LNCaP clone FGC (cell line): Measurements from ENCODE around the gene HPD.
"Not testable (repeated sequence)": the region's sequence is repeated elsewhere in the genome, so short reads cannot be mapped to it uniquely, and the experiment has no call there.

Experiments
- DNase-seq: peaks from one replicate; pipeline ENCODE4 v3.0.0-alpha.2; 2011; ENCODE audit warnings: low read depth
- H3K4me3 ChIP-seq: 2 replicates; pipeline ENCODE4 v1.5.1; 2011; ENCODE audit warnings: mild to moderate bottlenecking, low read depth, low read length, control low read depth
- TF ChIP-seq, protein P1 (sequence below): IDR thresholded peaks from 2 replicates; pipeline ENCODE4 v1.5.1; 2012; ENCODE audit warnings: mild to moderate bottlenecking; ENCODE audit not compliant: control insufficient read depth, insufficient read depth; ENCODE audit errors: extremely low read depth

HPD gene

DNA sequence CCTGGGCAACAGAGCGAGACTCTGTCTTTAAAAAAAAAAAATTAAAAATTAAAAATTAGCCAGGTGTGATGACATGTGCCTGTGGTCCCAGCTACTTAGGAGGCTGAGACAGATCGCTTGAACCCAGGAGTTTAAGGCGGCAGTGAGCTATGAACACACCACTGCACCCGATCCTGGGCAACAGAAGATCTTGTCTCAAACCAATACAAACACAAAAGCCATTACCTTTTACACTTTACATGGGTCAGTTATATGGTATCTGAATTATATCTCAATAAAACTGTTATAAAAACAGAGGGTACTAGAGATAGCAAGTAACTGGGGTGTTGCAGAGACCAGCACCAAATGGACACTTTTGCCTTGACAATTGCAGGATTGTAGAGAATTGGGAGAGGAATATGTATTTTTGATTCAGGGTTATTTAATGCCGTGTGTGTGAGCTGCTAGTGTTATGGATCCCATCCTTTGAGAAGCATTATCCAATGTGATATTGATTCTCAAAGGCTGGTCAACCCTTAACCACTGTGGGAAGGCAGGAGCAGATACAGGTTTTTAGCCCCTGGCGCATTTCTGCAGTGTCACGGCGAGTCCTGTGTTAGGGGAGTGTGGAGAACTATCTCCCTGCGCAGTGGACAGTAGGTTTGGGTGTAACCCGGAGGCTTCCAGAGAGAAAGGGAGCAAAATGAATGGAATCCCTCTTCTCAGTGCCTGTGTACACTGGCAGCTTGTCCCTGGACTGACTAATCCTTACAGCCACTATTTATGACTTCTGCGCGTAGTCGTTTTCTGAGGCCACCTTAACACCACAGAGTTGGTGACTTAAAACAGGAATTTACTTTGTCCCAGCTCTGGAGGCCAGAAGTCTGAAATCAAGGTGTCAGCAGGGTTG is 34.3 kb upstream of the HPD start:
- TF ChIP-seq, protein P1, sequence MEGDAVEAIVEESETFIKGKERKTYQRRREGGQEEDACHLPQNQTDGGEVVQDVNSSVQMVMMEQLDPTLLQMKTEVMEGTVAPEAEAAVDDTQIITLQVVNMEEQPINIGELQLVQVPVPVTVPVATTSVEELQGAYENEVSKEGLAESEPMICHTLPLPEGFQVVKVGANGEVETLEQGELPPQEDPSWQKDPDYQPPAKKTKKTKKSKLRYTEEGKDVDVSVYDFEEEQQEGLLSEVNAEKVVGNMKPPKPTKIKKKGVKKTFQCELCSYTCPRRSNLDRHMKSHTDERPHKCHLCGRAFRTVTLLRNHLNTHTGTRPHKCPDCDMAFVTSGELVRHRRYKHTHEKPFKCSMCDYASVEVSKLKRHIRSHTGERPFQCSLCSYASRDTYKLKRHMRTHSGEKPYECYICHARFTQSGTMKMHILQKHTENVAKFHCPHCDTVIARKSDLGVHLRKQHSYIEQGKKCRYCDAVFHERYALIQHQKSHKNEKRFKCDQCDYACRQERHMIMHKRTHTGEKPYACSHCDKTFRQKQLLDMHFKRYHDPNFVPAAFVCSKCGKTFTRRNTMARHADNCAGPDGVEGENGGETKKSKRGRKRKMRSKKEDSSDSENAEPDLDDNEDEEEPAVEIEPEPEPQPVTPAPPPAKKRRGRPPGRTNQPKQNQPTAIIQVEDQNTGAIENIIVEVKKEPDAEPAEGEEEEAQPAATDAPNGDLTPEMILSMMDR = no peak
- H3K4me3 ChIP-seq = no peak overlapping the region
- DNase-seq = no peak

DNA sequence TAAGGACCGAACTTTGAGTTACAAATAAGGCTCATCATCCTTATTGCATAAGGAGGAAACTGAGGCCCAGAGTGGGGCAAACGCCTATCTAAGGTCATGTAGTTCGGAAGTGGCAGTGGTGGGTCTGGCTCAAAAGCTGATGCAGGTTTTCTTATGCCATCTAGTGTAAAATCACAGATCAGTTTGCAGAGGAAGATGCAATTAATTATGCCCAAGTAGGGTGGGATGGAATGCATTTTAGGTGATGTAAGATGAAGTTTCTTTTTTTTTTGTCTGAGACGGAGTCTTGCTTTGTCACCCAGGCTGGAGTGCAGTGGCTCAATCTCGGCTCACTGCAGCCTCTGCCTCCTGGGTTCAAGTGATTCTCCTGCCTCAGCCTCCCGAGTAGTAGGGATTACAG is 31.0 kb upstream of the HPD start:
- not testable (repeated sequence) for DNase-seq
- TF ChIP-seq, protein P1 = peak; percentile 4; the same call in 1 of the 2 replicates
- peak overlapping the region; percentile 78 for H3K4me3 ChIP-seq

DNA sequence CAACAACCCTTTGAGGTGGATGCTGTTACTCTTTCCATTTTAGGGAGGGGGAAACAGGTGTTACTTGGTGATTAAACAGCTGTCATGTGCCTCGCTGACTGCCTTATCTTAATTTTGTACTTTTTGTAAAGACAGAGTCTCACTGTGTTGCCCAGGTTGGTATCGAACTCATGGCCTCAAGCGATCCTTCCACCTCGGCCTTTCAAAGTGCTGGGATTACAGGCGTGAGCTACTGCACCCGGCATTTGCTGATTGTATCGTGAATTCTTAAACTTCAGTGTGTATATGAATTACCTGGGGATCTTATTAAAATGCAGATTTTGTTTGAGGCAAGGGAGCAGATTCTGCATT is 30.6 kb upstream of the HPD start:
- peak overlapping the region; percentile 78 for H3K4me3 ChIP-seq
- TF ChIP-seq, protein P1 = no peak
- no peak for DNase-seq

DNA sequence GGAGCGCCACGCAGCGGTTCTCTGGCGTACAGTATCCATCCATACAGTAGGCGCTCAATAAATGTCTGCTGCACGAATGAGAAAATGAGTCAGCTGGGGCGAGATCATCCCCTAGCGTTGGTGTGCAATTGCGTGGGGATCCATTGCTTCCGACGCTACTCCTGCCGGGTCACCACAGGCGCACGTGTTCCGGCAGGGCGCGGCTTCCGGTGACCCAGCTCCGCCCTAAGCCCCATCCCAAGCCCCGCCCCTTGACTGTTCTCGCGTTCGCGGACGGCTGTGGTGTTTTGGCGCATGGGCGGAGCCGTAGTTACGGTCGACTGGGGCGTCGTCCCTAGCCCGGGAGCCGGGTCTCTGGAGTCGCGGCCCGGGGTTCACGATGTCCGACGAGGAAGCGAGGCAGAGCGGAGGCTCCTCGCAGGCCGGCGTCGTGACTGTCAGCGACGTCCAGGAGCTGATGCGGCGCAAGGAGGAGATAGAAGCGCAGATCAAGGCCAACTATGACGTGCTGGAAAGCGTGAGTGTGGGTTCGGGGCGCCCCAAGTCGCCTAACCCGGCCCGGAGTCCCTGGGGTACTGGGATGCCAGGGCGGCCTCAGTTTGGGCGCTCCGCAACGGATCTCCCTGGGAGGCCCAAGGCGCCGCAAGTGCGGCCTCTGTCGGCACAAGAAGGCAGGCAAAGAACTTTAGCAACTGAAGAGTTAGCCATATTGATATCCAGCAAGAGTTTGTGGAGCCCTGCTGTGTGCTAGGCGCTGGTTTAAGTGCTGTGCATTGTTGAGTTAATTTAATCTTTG is 30.0 kb upstream of the HPD start, which contains the start of gene PSMD9:
Gene PSMD9 (plus strand): TSS at position 313 of the 796 bp plus-strand sequence. CDS start 67 bp downstream, at position 380.
- TF ChIP-seq, protein P1 = peak; percentile 67
- DNase-seq = peak; percentile 93
- H3K4me3 ChIP-seq = peak within 1 kb of the TSS; percentile 78

DNA sequence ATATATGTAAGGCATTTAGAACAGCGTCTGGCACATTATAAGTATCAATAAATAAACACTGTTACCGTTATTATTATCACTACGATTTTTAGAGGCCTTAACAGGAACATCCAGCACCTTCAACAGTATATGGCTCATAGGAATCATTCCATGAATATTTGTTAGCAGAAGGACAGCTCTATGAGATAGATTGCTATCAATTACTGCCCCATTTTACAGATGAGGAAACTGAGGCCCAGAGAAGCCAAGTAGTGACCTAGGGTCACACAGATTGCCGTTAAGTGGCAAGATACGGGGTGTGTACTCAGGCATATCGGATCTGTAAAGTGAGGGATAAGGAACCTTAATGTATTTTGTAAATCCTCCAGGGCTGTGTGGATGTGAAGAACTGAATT is 29.4 kb upstream of the HPD start:
- H3K4me3 ChIP-seq = peak overlapping the region; percentile 78
- TF ChIP-seq, protein P1 = no peak
- DNase-seq = no peak

DNA sequence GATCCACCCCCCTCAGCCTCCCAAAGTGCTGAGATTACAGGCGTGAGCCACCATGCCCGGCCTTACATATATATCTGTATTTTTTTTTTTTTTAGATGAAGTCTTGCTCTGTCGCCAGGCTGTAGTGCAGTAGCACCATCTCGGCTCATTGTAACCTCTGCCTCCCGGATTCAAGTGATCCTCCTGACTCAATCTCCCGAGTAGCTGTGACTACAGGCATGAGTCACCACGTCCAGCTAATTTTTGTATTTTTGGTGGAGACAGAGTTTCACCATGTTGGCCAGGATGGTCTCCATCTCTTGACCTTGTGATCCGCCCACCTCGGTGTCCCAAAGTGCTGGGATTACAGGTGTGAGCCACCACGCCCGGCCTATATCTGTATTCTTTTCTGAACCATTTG is 26.5 kb upstream of the HPD start:
- not testable (repeated sequence) for DNase-seq

DNA sequence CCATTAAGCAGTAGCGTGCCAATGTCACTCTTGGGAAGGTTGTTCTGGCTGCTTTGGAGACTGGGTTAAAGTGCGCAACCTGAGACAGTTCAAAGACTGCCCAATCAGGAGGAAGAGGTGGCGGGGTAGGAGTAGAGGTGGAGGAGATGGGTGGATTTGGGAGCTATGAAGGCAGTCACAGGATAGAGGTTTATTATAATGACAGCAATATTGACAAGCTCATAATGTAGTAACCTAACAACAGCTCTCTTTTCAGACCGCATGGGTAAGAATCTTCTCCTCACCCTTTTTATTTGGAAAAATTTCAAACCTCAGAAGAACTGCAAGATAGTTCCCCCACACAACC is 24.6 kb upstream of the HPD start:
- DNase-seq = no peak
- H3K4me3 ChIP-seq = no peak overlapping the region
- TF ChIP-seq, protein P1 = no peak

More for the DNA sequence above, 26.5 kb upstream of the HPD start:
- H3K4me3 ChIP-seq = not testable (repeated sequence)

DNA sequence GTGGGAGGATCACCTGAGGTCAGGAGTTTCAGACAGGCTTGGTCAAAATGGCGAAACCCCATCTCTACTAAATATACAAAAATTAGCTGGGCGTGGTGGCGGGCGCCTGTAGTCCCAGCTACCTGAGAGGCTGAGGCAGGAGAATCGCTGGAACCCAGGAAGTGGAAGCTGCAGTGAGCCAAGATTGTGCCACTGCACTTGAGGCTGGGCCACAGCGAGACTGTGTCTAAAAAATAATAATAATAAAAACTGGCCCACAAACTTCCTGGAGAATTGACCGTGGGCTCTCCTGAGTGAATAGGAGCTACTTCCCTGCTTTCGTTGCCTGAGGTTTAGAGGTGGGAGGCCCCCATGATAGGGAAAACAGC is 17.4 kb upstream of the HPD start:
- not testable (repeated sequence) for H3K4me3 ChIP-seq, DNase-seq
